Endometrial microvascular endothelial cells (primary cell): ENCODE measurements around the gene NDUFB1. TPM values are rescaled to one million over a fixed set of nuclear protein-coding genes. Genes with fewer than 3 reads are reported as not detected.

ENCODE experiments used
- in situ Hi-C: cut with HindIII; loops from 2 replicates; pipeline ENCODE4 v1.10.0; 2017; ENCODE audit warnings: low sequenced_read_pairs, low pct_unique_long_range_greater_than_20kb; ENCODE audit errors: inconsistent ontology term
- total RNA-seq: library from RNA; depleted of rRNA; stranded (reverse); fragments of >200 nt; gene quantifications from one replicate; pipeline ENCODE4 v1.2.3, GENCODE V29; 2015; ENCODE audit errors: inconsistent ontology term

Gene NDUFB1
- total RNA-seq, 1 donor from 2014 or later = 634 TPM

DNA sequence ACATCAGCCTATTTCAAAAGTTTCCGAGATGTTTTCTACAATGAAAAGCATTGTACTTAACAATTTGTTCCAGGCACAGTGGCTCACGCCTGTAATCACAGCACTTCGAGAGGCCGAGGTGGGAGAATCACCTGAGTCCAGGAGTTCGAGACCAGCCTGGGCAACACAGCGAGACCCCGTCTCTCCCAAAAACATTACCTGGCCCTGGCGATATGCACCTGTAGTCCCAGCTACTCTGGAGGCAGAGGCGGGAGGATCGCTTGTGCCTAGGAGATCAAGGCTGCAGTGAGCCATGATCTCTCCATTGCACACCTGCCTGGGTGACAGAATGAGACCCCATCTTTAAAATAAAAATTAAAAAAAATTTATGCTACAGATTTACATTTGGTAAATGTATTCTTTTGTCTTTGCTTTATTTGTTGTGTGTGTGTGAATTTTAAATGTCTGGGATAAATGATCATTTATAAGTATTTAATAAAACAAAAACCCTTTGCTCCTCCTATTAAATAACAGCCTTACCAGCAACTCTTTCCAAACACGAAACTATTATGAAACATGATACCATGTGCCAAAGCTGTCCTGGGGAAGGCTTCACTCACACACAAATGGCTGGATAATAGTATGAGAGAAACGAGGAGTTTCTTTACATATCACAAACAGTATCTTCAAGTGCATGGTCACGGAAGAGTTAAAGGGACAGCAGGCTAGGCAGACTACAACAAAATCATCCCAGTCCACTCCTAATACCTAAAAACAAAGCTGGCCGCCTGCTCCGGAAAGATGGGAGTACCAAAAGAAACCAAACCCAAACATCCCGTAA, 16.2 kb downstream of the NDUFB1 start:
- in situ Hi-C loops = no loop called here

DNA sequence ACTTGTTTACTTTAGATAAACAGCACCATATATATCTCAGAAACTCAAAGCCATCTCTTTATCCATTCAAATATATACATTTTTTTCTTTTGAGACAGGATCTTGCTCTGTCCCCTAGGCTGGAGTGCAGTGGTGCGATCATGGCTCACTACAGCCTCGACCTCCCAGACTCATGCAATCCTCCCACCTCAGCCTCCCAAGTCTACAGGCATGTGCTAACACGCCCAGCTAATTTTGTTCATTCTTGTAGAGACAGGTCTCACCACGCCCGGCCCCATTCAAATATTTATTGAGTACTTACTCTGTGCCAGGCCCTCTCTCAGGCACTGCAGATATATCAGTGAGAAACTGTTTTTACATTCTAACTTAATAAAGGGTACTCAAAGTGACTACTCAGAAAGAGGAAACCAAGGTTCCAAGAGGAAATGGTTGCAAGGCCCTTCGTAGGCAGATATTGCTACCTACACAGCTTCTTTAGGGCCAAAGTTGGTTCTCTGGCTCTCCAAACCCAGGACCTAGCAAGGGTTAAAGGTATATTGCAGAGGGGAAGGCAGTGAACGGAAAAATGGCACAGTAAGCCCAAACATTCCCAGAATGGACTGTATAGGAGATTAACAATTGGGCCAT, 18.0 kb downstream of the NDUFB1 start:
- in situ Hi-C loops = no loop called here

DNA sequence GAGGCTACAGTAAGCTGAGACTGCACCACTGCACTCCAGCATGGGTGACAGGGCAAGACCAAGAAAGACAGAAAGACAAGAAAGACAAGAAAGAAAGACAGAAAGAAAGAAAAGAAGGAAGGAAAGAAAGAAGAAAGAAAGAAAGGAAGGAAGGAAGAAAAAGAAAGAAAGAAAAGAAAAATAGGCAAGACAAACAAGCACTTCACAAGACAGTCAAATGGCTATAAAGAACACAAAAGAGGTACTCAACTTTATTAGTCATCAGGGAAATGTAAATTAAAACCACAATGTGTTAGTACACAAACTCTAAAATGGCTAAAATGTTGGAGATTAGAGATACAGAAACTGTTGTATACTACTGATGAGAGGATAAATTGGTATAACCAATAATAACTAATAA, 21.7 kb downstream of the NDUFB1 start:
- in situ Hi-C loops = no loop called here

DNA sequence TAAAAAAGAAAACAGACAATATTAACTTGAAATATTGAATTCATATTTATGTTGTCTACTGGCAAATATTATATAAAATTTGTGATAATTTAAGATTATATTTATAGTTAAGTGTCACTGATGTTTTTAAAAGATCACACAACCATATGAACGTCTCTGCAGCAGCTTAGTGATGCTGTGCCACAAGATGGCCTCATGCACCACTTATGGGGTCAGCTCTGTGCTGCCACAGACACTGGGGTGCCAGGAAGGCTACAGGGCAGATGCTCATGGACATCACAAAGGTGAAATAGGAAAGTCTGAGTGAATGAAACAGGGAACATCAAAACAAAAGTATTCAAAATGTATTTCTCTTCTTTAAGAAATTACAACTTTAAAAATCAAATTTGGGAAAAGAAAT, 28.2 kb downstream of the NDUFB1 start:
- in situ Hi-C loops = no loop called here

- in situ Hi-C loops = no loop called here
Measured at GRCh38 chr14:92088494-92088893, 33.0 kb downstream of the NDUFB1 start.

DNA sequence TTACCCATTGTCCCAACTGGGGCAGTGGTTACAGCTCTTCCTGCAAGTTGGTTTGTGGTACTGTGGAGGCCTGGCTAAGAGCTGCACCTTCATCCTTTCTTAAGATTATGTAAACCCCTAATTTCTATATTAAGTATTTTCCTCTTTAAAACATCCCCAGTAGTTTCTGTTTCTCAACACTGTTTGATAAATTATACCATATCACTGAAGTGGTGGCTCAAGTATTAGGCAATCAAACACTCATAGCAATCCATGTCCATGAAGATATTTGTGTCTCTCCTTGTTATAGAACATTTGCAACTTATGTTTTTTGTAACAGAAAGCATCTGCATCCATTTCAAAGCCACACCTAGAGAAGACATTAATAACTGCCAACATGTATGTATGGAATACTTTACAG, 47.0 kb downstream of the NDUFB1 start:
- in situ Hi-C loops = no loop called here

Other genes with a start within 250 kb of the NDUFB1 start
- 0.28 TPM for gene FBLN5, start 174.0 kb downstream of the NDUFB1 start, total RNA-seq
- 11.4 TPM for gene TRIP11, start 81.6 kb downstream of the NDUFB1 start, total RNA-seq
- 74.9 TPM for gene ATXN3, start 15.1 kb downstream of the NDUFB1 start, total RNA-seq
- 76.0 TPM for gene CPSF2, start 263 bp upstream of the NDUFB1 start, total RNA-seq
- not detected for gene SLC24A4, start 201.5 kb upstream of the NDUFB1 start, total RNA-seq